HFFc6 (cell line): ENCODE measurements around the gene CX3CL1. TPM values are rescaled to one million over a fixed set of nuclear protein-coding genes. Genes with fewer than 3 reads are reported as not detected.

ENCODE experiments used
- DNase-seq: peaks from one replicate; pipeline ENCODE4 v3.0.0-alpha.2; 2018
- H3K27ac Mint-ChIP-seq: 2 replicates; pipeline ENCODE4 v1.8.0; 2020; ENCODE audit warnings: mild to moderate bottlenecking, mixed read lengths
- H3K27me3 Mint-ChIP-seq: 2 replicates; pipeline ENCODE4 v1.8.0; 2021; ENCODE audit warnings: mild to moderate bottlenecking, moderate library complexity, mixed read lengths; ENCODE audit not compliant: insufficient read depth
- H3K36me3 Mint-ChIP-seq: 2 replicates; pipeline ENCODE4 v1.8.0; 2021; ENCODE audit warnings: low read depth, mixed read lengths
- H3K4me1 Mint-ChIP-seq: 2 replicates; pipeline ENCODE4 v1.8.0; 2020; ENCODE audit warnings: low read depth, mixed read lengths
- H3K4me3 Mint-ChIP-seq: 2 replicates; pipeline ENCODE4 v1.8.0; 2020; ENCODE audit warnings: mild to moderate bottlenecking, moderate library complexity, mixed read lengths
- H3K9me3 Mint-ChIP-seq: 2 replicates; pipeline ENCODE4 v1.8.0; 2020; ENCODE audit warnings: mild to moderate bottlenecking, mixed read lengths
- total RNA-seq, 6 experiments: library from RNA; stranded (reverse); fragmentation: NEBNext Ultra II Directional; extraction: Animal tissue kit (Norgen Biotek cat#: 25700); gene quantifications; 2 replicates in 1 of 6; 3 replicates in 5 of 6; pipeline ENCODE4 v1.2.3, GENCODE V29; 2021
- TF ChIP-seq, protein P1 (sequence below): fragments of 200-600 bp; sonication (generic); IDR thresholded peaks from 2 replicates; pipeline ENCODE4 v1.5.0; 2021; ENCODE audit warnings: antibody characterized with exemption, mild to moderate bottlenecking

The CX3CL1 gene
- total RNA-seq, 6 experiments from 2014 or later: not detected

DNA sequence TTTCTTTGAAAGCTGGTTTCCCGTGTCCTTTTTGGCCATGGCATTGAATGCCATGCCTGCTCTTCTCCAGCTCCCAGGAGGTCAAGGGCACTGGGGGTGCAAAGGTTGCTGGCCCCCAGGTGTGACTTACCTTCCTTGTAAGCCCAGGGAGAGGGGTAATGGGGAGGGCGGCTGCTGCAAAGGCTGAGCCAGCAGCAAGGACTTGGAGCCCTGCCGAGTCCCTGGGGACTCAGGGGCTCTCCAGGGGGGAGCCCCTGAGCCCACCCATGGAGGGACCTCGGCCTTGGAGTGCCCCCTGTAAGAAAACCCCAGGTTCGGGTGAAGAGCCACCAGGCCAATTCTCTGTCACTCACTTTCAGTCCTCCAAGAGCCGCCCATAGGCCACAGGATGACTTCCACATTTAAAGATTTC, 19.6 kb upstream of the CX3CL1 start:
- H3K4me3 Mint-ChIP-seq: no peak overlapping the region
- no peaks in the 10 kb centered on the region for H3K4me1 Mint-ChIP-seq
- TF ChIP-seq, protein P1, sequence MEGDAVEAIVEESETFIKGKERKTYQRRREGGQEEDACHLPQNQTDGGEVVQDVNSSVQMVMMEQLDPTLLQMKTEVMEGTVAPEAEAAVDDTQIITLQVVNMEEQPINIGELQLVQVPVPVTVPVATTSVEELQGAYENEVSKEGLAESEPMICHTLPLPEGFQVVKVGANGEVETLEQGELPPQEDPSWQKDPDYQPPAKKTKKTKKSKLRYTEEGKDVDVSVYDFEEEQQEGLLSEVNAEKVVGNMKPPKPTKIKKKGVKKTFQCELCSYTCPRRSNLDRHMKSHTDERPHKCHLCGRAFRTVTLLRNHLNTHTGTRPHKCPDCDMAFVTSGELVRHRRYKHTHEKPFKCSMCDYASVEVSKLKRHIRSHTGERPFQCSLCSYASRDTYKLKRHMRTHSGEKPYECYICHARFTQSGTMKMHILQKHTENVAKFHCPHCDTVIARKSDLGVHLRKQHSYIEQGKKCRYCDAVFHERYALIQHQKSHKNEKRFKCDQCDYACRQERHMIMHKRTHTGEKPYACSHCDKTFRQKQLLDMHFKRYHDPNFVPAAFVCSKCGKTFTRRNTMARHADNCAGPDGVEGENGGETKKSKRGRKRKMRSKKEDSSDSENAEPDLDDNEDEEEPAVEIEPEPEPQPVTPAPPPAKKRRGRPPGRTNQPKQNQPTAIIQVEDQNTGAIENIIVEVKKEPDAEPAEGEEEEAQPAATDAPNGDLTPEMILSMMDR: no peak
- H3K27ac Mint-ChIP-seq: no peak overlapping the region
- H3K27me3 Mint-ChIP-seq: peaks cover 46% of the 10 kb centered on the region
- no peaks in the 10 kb centered on the region for H3K36me3 Mint-ChIP-seq
- no peaks in the 10 kb centered on the region for H3K9me3 Mint-ChIP-seq
- no peak for DNase-seq

DNA sequence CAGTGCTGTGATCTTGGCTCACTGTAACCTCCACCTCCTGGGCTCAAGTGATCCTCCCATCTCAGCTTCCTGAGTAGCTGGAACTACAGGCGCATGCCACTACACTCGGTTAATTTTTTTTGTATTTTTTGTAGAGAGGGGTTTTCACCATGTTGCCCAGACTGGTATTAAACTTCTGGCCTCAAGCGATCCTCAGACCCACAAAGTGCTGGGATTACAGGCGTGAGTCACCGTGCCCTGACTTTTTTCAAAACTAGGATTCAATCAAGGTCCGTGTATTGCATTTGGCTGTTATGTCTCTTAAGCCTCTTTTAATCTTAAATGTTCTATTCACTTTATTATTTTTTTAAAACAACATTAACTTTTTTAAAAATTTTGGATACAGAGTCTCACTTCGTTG, 18.0 kb upstream of the CX3CL1 start:
- Mint-ChIP-seq H3K27ac (no peak overlapping the region), H3K27me3 (peaks cover 35% of the 10 kb centered on the region), H3K4me3 (no peak overlapping the region)

DNA sequence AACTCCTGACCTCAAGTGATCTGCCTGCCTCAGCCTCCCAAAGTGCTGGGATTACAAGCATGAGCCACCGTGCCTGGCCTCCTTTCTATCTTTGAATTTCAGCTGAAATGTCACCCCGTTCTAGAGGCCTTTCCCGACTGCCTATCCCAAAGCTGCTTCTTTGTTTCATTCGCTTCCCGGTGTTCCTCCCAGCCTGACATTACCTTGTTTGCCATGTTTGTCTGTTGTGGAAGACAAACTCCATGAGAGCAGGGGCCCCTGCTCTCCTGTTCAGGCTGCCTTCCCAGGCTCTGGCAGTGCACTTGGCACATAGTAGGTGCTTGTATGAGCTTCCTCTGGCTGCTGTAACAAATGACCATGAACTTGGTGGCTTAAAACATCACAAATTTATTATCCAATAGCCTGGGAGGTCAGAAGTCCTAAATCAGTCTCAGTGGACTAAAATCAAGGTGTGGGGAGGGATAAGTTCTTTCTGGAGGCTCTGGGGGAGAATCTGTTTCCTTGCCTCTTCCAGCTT, 16.3 kb upstream of the CX3CL1 start:
- no peaks in the 10 kb centered on the region for H3K4me1 Mint-ChIP-seq
- DNase-seq: no peak
- H3K27ac Mint-ChIP-seq: no peak overlapping the region
- no peak overlapping the region for H3K4me3 Mint-ChIP-seq
- TF ChIP-seq, protein P1: no peak
- H3K36me3 Mint-ChIP-seq: no peaks in the 10 kb centered on the region
- H3K9me3 Mint-ChIP-seq: no peaks in the 10 kb centered on the region
- peaks cover 34% of the 10 kb centered on the region for H3K27me3 Mint-ChIP-seq

More for the DNA sequence above, 18.0 kb upstream of the CX3CL1 start:
- no peak for DNase-seq
- H3K36me3 Mint-ChIP-seq: no peaks in the 10 kb centered on the region
- H3K9me3 Mint-ChIP-seq: no peaks in the 10 kb centered on the region
- TF ChIP-seq, protein P1: no peak
- H3K4me1 Mint-ChIP-seq: no peaks in the 10 kb centered on the region

DNA sequence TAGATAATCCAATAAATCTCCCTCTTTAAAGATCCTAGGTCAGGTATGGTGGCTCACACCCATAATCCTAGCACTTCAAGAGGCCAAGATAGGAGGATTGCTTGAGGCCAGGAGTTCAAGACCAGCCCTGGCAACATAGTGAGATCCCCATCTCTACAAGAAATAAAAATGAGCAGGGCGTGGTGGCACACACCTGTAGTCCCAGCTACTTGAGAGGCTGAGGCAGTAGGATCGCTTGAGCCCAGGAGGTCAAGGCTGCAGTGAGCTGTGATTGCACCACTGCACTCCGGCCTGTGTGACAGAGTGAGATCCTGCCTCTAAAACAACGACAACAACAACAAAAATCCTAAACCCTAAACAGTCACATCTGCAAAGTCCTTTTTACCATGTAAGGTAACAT, 15.7 kb upstream of the CX3CL1 start:
- TF ChIP-seq, protein P1: no peak
- Mint-ChIP-seq H3K27me3 (peaks cover 37% of the 10 kb centered on the region), H3K27ac (no peak overlapping the region), H3K4me1 (no peaks in the 10 kb centered on the region), H3K9me3 (no peaks in the 10 kb centered on the region), H3K4me3 (no peak overlapping the region), H3K36me3 (no peaks in the 10 kb centered on the region)
- DNase-seq: no peak

DNA sequence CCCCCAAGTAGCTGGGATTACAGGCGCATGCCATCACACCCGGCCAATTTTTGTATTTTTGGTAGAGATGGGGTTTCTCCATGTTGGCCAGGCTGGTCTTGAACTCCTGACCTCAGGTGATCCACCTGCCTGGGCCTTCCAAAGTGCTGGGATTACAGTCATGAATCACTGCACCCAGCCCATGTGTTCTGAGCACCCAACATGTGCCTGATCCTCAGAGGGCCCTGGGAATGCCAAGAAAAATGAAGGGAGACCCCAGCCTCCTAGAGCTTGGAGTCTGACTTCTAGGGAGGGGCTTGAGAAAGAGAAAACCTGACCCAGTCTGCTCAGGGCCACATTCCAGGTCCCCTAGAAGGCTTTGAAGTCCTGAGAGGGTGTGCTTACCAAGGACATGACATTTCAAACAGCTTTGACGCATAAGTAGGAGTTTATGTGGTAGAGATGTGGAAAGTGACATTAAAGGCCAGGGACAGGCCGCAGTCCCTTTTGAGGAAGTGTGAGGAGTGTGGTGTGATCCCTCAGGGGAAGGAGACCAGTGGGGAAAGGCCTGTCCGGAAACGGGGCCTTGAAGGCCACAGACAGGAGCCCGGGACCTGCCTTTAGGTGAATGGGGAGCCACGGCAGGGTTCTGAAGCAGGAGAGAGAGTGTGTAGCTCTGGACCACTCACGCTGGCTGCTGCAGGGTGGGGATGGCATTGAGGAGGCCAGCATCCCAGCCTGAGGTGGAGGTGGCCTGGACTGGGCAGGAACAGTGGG, 14.8 kb upstream of the CX3CL1 start:
- DNase-seq: no peak
- Mint-ChIP-seq H3K27me3 (peaks cover 42% of the 10 kb centered on the region), H3K4me1 (no peaks in the 10 kb centered on the region), H3K4me3 (no peak overlapping the region), H3K36me3 (no peaks in the 10 kb centered on the region), H3K9me3 (no peaks in the 10 kb centered on the region), H3K27ac (no peak overlapping the region)
- TF ChIP-seq, protein P1: no peak
